Neural cell (in vitro differentiated cells): ENCODE measurements around the gene CDC42EP5.

Source experiments
- CTCF ChIP-seq: fragments of 450-650 bp; IDR thresholded peaks from 2 replicates; pipeline ENCODE4 v1.5.1; 2014; ENCODE audit warnings: antibody characterized with exemption, mild to moderate bottlenecking, moderate library complexity; ENCODE audit not compliant: poor library complexity, severe bottlenecking
- EP300 ChIP-seq: fragments of 450-650 bp; conservative IDR thresholded peaks from 2 replicates; pipeline ENCODE4 v1.6.1; 2014; ENCODE audit warnings: antibody characterized with exemption, mild to moderate bottlenecking, moderate library complexity; ENCODE audit not compliant: poor library complexity, severe bottlenecking
- EZH2 ChIP-seq: fragments of 200-600, 300-800 bp; shearing (Covaris generic), sonication (generic); IDR thresholded peaks from 2 replicates; pipeline ENCODE4 v1.6.1; 2014; ENCODE audit warnings: antibody characterized with exemption, low read length, borderline replicate concordance, mild to moderate bottlenecking; ENCODE audit not compliant: insufficient read depth, poor library complexity, severe bottlenecking
- POLR2AphosphoS5 ChIP-seq: IDR thresholded peaks from 2 replicates; pipeline ENCODE4 v1.6.1; 2012
- RAD21 ChIP-seq: fragments of 450-650 bp; conservative IDR thresholded peaks from 2 replicates; pipeline ENCODE4 v1.6.1; 2014; ENCODE audit warnings: antibody characterized with exemption, mild to moderate bottlenecking, moderate library complexity
- REST ChIP-seq: IDR thresholded peaks from 2 replicates; pipeline ENCODE4 v1.6.1; 2012; ENCODE audit warnings: borderline replicate concordance
- SMC3 ChIP-seq: fragments of 450-650 bp; conservative IDR thresholded peaks from 2 replicates; pipeline ENCODE4 v1.6.1; 2014; ENCODE audit warnings: antibody characterized with exemption, mild to moderate bottlenecking, moderate library complexity; ENCODE audit not compliant: poor library complexity
- TAF1 ChIP-seq: IDR thresholded peaks from 2 replicates; pipeline ENCODE4 v1.6.1; 2012; ENCODE audit warnings: low read depth

- no peak for TF ChIP-seq EZH2
- no peak for TF ChIP-seq CTCF
- TF ChIP-seq RAD21, result no peak
- TF ChIP-seq SMC3, result no peak
- TF ChIP-seq REST, result no peak
- no peak for TF ChIP-seq EP300
- TF ChIP-seq TAF1, result no peak
- TF ChIP-seq POLR2AphosphoS5, result no peak
Observed at GRCh38 chr19:54484451-54484850, 11.4 kb upstream of the CDC42EP5 start.
